BLaER1 (cell line): ENCODE data around the gene SV2C.
A peak's percentile ranks its signal among the peaks of the same experiment; 100 is the strongest.

Experiments
- H3K27ac ChIP-seq: shearing (Covaris generic); formaldehyde crosslinking; 2 replicates; pipeline ENCODE4 v1.8.1; 2022
- H3K27me3 ChIP-seq: shearing (Covaris generic); formaldehyde crosslinking; 2 replicates; pipeline ENCODE4 v1.8.1; 2022
- H3K36me3 ChIP-seq: shearing (Covaris generic); formaldehyde crosslinking; 2 replicates; pipeline ENCODE4 v1.8.1; 2022
- H3K4me1 ChIP-seq: shearing (Covaris generic); formaldehyde crosslinking; 2 replicates; pipeline ENCODE4 v1.8.1; 2022
- H3K4me2 ChIP-seq: shearing (Covaris generic); formaldehyde crosslinking; 2 replicates; pipeline ENCODE4 v1.8.1; 2022
- H3K4me3 ChIP-seq: shearing (Covaris generic); formaldehyde crosslinking; 2 replicates; pipeline ENCODE4 v1.8.1; 2022
- H3K9ac ChIP-seq: shearing (Covaris generic); formaldehyde crosslinking; 2 replicates; pipeline ENCODE4 v1.8.1; 2022
- H3K9me3 ChIP-seq: shearing (Covaris generic); formaldehyde crosslinking; 2 replicates; pipeline ENCODE4 v1.8.1; 2022
- H4K20me1 ChIP-seq: shearing (Covaris generic); formaldehyde crosslinking; 2 replicates; pipeline ENCODE4 v1.8.1; 2022
- Cebpa-rat ChIP-seq: shearing (Covaris generic); IDR thresholded peaks from 2 replicates; pipeline ENCODE4 v1.8.1; 2022

SV2C gene

GRCh38 chr5:76399268-76399667 lies 316.1 kb downstream of the SV2C start:
- H3K4me3 ChIP-seq = no peak overlapping the region
- no peak overlapping the region for H3K9ac ChIP-seq
- no peak overlapping the region for H3K4me2 ChIP-seq
- H3K4me1 ChIP-seq = peaks cover 29% of the 10 kb centered on the region
- H3K9me3 ChIP-seq = peaks cover 6% of the 10 kb centered on the region; the same call in 1 of the 2 replicates
- no peak overlapping the region for H3K27ac ChIP-seq
- H4K20me1 ChIP-seq = no peaks in the 10 kb centered on the region
- H3K36me3 ChIP-seq = no peaks in the 10 kb centered on the region
- TF ChIP-seq Cebpa-rat = no peak
- H3K27me3 ChIP-seq = no peaks in the 10 kb centered on the region

GRCh38 chr5:76400466-76400865 lies 317.3 kb downstream of the SV2C start:
- Histone ChIP-seq H3K4me3 (no peak overlapping the region), H3K9me3 (0 out of 2 replicates have a peak, but pooled peaks cover under 1% of the 10 kb centered on the region), H3K4me2 (peak overlapping the region; percentile 95), H3K27ac (no peak overlapping the region), H3K9ac (no peak overlapping the region), H3K27me3 (no peaks in the 10 kb centered on the region), H3K4me1 (peaks cover 31% of the 10 kb centered on the region), H3K36me3 (no peaks in the 10 kb centered on the region), H4K20me1 (no peaks in the 10 kb centered on the region)
- TF ChIP-seq Cebpa-rat = no peak

GRCh38 chr5:76401801-76402250 lies 318.6 kb downstream of the SV2C start:
- H3K36me3 ChIP-seq = no peaks in the 10 kb centered on the region
- no peaks in the 10 kb centered on the region for H3K27me3 ChIP-seq
- H3K9me3 ChIP-seq = no peaks in the 10 kb centered on the region
- H3K4me3 ChIP-seq = peak overlapping the region; percentile 96
- peaks cover 44% of the 10 kb centered on the region for H3K4me1 ChIP-seq
- H3K9ac ChIP-seq = peak overlapping the region; percentile 85
- TF ChIP-seq Cebpa-rat = no peak
- H4K20me1 ChIP-seq = peaks cover 6% of the 10 kb centered on the region; the same call in 1 of the 2 replicates
- H3K27ac ChIP-seq = peak overlapping the region; percentile 97
- peak overlapping the region; percentile 95 for H3K4me2 ChIP-seq

- H3K4me2 ChIP-seq = peak overlapping the region; percentile 95
- peak overlapping the region; percentile 97 for H3K27ac ChIP-seq
These were observed 319.2 kb downstream of the SV2C start for GRCh38 chr5:76402251-76402885.

GRCh38 chr5:76402886-76403765 lies 319.9 kb downstream of the SV2C start, which contains the start of gene IQGAP2:
TSS of gene IQGAP2 (plus strand) at chr5:76403285. CDS start at chr5:76403546, 261 bp downstream.
- H3K4me2 ChIP-seq = peak within 1 kb of the TSS; percentile 95

More at GRCh38 chr5:76402251-76402885, 319.2 kb downstream of the SV2C start:
- no peak for TF ChIP-seq Cebpa-rat
- Histone ChIP-seq H3K4me3 (peak overlapping the region; percentile 96), H4K20me1 (peaks cover 9% of the 10 kb centered on the region; the same call in 1 of the 2 replicates), H3K36me3 (no peaks in the 10 kb centered on the region), H3K27me3 (no peaks in the 10 kb centered on the region), H3K4me1 (peaks cover 50% of the 10 kb centered on the region), H3K9ac (peak overlapping the region; percentile 97), H3K9me3 (no peaks in the 10 kb centered on the region)

More at GRCh38 chr5:76402886-76403765, 319.9 kb downstream of the SV2C start, which contains the start of gene IQGAP2:
- H3K9ac ChIP-seq = peak within 1 kb of the TSS; percentile 97
- H3K36me3 ChIP-seq = no peaks in the 10 kb centered on the region; the same call in 1 of the 2 replicates
- H3K4me1 ChIP-seq = peaks cover 54% of the 10 kb centered on the region
- TF ChIP-seq Cebpa-rat = no peak
- H3K4me3 ChIP-seq = peak within 1 kb of the TSS; percentile 96
- H3K27me3 ChIP-seq = no peaks in the 10 kb centered on the region
- peak within 1 kb of the TSS; percentile 97 for H3K27ac ChIP-seq
- H3K9me3 ChIP-seq = no peaks in the 10 kb centered on the region; the same call in 1 of the 2 replicates
- peaks cover 9% of the 10 kb centered on the region; the same call in 1 of the 2 replicates for H4K20me1 ChIP-seq
